ENCODE data around the gene AIG1. TPM values are rescaled to one million over a fixed set of nuclear protein-coding genes. Genes with fewer than 3 reads are reported as not detected.

AIG1 gene
- total and polyA plus RNA-seq, 2 of the 13 experiments (the other 11 are each of a cell fraction or from before 2014, with no cell fraction given): 115 to 197 TPM

- no peak for TF ChIP-seq REXO4 (CRISPR knock-in tag; IDR thresholded peaks at IDR 0.05; ENCODE audit: borderline replicate concordance)
- peak in 1 of 2 experiments; percentile 47; a peak in 2 of 4 replicates for TF ChIP-seq REST (IDR thresholded peaks at IDR 0.05; ENCODE audit: borderline replicate concordance in 1 of 2, low read depth in 1 of 2, low read length in 2 of 2)
- no peak for TF ChIP-seq ZNF207 (IDR thresholded peaks at IDR 0.05; ENCODE audit: borderline replicate concordance)
- no peak; the same call in 1 of the 2 replicates for TF ChIP-seq ZNF660 (CRISPR knock-in tag; IDR thresholded peaks at IDR 0.05; ENCODE audit: borderline replicate concordance, low read depth)
- 0 out of 2 replicates have a peak, but pooled peaks have one; percentile 0 for TF ChIP-seq ZFP37 (CRISPR knock-in tag; IDR thresholded peaks at IDR 0.05; ENCODE audit: borderline replicate concordance)
- 0 out of 2 replicates have a peak, but pooled peaks have one; percentile 50 for TF ChIP-seq RXRA (CRISPR knock-in tag; IDR thresholded peaks at IDR 0.05)
- TF ChIP-seq ZNF33A (CRISPR knock-in tag; IDR thresholded peaks at IDR 0.05; ENCODE audit: borderline replicate concordance): no peak
- TF ChIP-seq ZBTB40 (IDR thresholded peaks at IDR 0.05): peak; percentile 97
- TF ChIP-seq ZBTB40 (CRISPR knock-in tag; IDR thresholded peaks at IDR 0.05): peak; percentile 99
- TF ChIP-seq MLX (CRISPR knock-in tag; IDR thresholded peaks at IDR 0.05): no peak; the same call in 1 of the 2 replicates
- TF ChIP-seq MTF1 (CRISPR knock-in tag; IDR thresholded peaks at IDR 0.05): no peak
- peak; percentile 15; the same call in 1 of the 2 replicates for TF ChIP-seq YEATS4 (CRISPR knock-in tag; IDR thresholded peaks at IDR 0.05; ENCODE audit: borderline replicate concordance)
- peak; percentile 89 for TF ChIP-seq ZNF362 (CRISPR knock-in tag; IDR thresholded peaks at IDR 0.05; ENCODE audit: borderline replicate concordance)
Observed at GRCh38 chr6:143060806-143061596, at the start of gene AIG1 (continued).

Measured in HepG2 (cell line).